SK-N-SH (cell line): Measurements from ENCODE around the gene VPS13A. TPM values are rescaled to one million over a fixed set of nuclear protein-coding genes. Genes with fewer than 3 reads are reported as not detected.

Experiments
- CTCF ChIA-PET: fragments of 300-600, 350-600 bp; formaldehyde crosslinking; extraction: SDS; loops from one replicate; lab custom pipeline; 2021; lab: Yijun Ruan, JAX
- POLR2A ChIA-PET: fragments of 350-600 bp; sonication (Branson Sonifier 250); formaldehyde crosslinking; extraction: SDS; loops from one replicate; lab custom pipeline; 2020; ENCODE audit warnings: antibody characterized with exemption, inconsistent platforms; lab: Yijun Ruan, JAX
- DNase-seq: peaks from one replicate; pipeline ENCODE4 v3.0.0; 2012
- H2AFZ ChIP-seq: fragments of 200-600 bp; sonication (generic); 2 replicates; pipeline ENCODE4 v1.8.1; 2016; ENCODE audit warnings: antibody characterized with exemption, mild to moderate bottlenecking, low read depth
- H3F3A ChIP-seq: fragments of 200-600 bp; sonication (generic); replicated peaks from 2 replicates; pipeline ENCODE3; 2016; ENCODE audit warnings: antibody characterized with exemption, mild to moderate bottlenecking; ENCODE audit not compliant: insufficient read depth
- H3K27ac ChIP-seq, 2 experiments: fragments of 200-500 bp in 1 of 2; fragments of 200-600 bp in 1 of 2; sonication (Bioruptor generic) in 1 of 2; sonication (generic), shearing (Covaris generic) in 1 of 2; 2 replicates each; pipeline versions ENCODE4 v1.5.1 to v1.6.1; 2014 to 2016; ENCODE audit warnings: low read depth in 2 of 2, inconsistent platforms in 1 of 2, low read length in 1 of 2, mild to moderate bottlenecking in 1 of 2, mixed read lengths in 1 of 2
- H3K27me3 ChIP-seq: fragments of 200-600 bp; sonication (generic), shearing (Covaris generic); 2 replicates; pipeline ENCODE4 v1.6.1; 2016; ENCODE audit warnings: mixed run types; ENCODE audit not compliant: insufficient read depth
- H3K36me3 ChIP-seq, 2 experiments: fragments of 200-500 bp in 1 of 2; fragments of 200-600 bp in 1 of 2; sonication (Bioruptor generic) in 1 of 2; sonication (generic) in 1 of 2; replicated peaks in 1 of 2; 2 replicates each; pipeline versions ENCODE3 to v1.5.1; 2014 to 2016; ENCODE audit warnings: low read length in 1 of 2, mild to moderate bottlenecking in 1 of 2; ENCODE audit not compliant: insufficient read depth in 2 of 2, control insufficient read depth in 1 of 2
- H3K4me1 ChIP-seq, 2 experiments: fragments of 200-500 bp in 1 of 2; fragments of 200-600 bp in 1 of 2; sonication (Bioruptor generic) in 1 of 2; sonication (generic), shearing (Covaris generic) in 1 of 2; 2 replicates each; pipeline versions ENCODE4 v1.5.1 to v1.6.1; 2014 to 2016; ENCODE audit warnings: low read depth in 1 of 2, low read length in 1 of 2, mixed run types in 1 of 2; ENCODE audit not compliant: insufficient read depth in 2 of 2, control insufficient read depth in 1 of 2
- H3K4me2 ChIP-seq: fragments of 200-600 bp; sonication (generic), shearing (Covaris generic); 2 replicates; pipeline ENCODE4 v1.6.1; 2017; ENCODE audit warnings: mixed run types
- H3K4me3 ChIP-seq, 2 experiments: fragments of 200-500 bp in 1 of 2; fragments of 200-600 bp in 1 of 2; sonication (Bioruptor generic) in 1 of 2; sonication (generic), shearing (Covaris generic) in 1 of 2; 2 replicates each; pipeline versions ENCODE4 v1.5.1 to v1.8.1; 2014 to 2016; ENCODE audit warnings: low read depth in 2 of 2, inconsistent platforms in 1 of 2, low read length in 1 of 2, mild to moderate bottlenecking in 1 of 2, mixed read lengths in 1 of 2, moderate library complexity in 1 of 2
- H3K79me2 ChIP-seq: fragments of 200-600 bp; sonication (generic); 2 replicates; pipeline ENCODE4 v1.8.1; 2017; ENCODE audit warnings: mild to moderate bottlenecking; ENCODE audit not compliant: insufficient read depth
- H3K9ac ChIP-seq: fragments of 200-600 bp; sonication (generic); 2 replicates; pipeline ENCODE4 v1.6.1; 2017; ENCODE audit warnings: mixed run types
- H3K9me2 ChIP-seq: fragments of 200-600 bp; sonication (generic); 2 replicates; pipeline ENCODE4 v1.6.1; 2017; ENCODE audit warnings: mixed run types
- H3K9me3 ChIP-seq: fragments of 200-600 bp; sonication (generic); 2 replicates; pipeline ENCODE4 v1.6.1; 2017; ENCODE audit warnings: mixed run types, mild to moderate bottlenecking, moderate library complexity
- H4K20me1 ChIP-seq: fragments of 200-600 bp; sonication (generic); 2 replicates; pipeline ENCODE4 v1.6.1; 2017; ENCODE audit warnings: mild to moderate bottlenecking, mixed run types; ENCODE audit not compliant: insufficient read depth
- CHD2 ChIP-seq: fragments of 150-350 bp; IDR thresholded peaks from 2 replicates; pipeline ENCODE4 v1.6.1; 2018; ENCODE audit warnings: low read length; ENCODE audit not compliant: partially characterized antibody
- EP300 ChIP-seq, 2 experiments: IDR thresholded peaks; 2 replicates each; pipeline versions ENCODE4 v1.4.0 to v1.6.1; 2012; ENCODE audit warnings: borderline replicate concordance in 1 of 2, low read depth in 1 of 2, low read length in 1 of 2
- FOSL2 ChIP-seq: IDR thresholded peaks from 2 replicates; pipeline ENCODE4 v1.4.0; 2012; ENCODE audit warnings: low read depth, mild to moderate bottlenecking, moderate library complexity, borderline replicate concordance
- FOXM1 ChIP-seq: IDR thresholded peaks from 2 replicates; pipeline ENCODE4 v1.4.0; 2012; ENCODE audit warnings: low read depth, mild to moderate bottlenecking
- GABPA ChIP-seq: IDR thresholded peaks from 2 replicates; pipeline ENCODE4 v1.4.0; 2012; ENCODE audit warnings: low read depth, mild to moderate bottlenecking
- GATA2 ChIP-seq: sonication (generic); formaldehyde crosslinking; IDR thresholded peaks from 2 replicates; pipeline ENCODE4 v1.5.0; 2020; ENCODE audit warnings: mild to moderate bottlenecking, missing genetic modification reagents
- MXI1 ChIP-seq: IDR thresholded peaks from 2 replicates; pipeline ENCODE4 v1.6.1; 2012; ENCODE audit warnings: mild to moderate bottlenecking, low read depth, low read length, improper control_type of control experiment
- NFIC ChIP-seq: IDR thresholded peaks from 2 replicates; pipeline ENCODE4 v1.4.0; 2012; ENCODE audit warnings: borderline replicate concordance
- NRF1 ChIP-seq: IDR thresholded peaks from 2 replicates; pipeline ENCODE4 v1.6.1; 2012; ENCODE audit warnings: low read depth, mild to moderate bottlenecking, low read length
- POLR2AphosphoS5 ChIP-seq: IDR thresholded peaks from 2 replicates; pipeline ENCODE4 v1.6.1; 2012; ENCODE audit warnings: low read depth, low read length
- RCOR1 ChIP-seq: fragments of 150-350 bp; IDR thresholded peaks from 2 replicates; pipeline ENCODE4 v1.6.1; 2017; ENCODE audit warnings: antibody characterized with exemption, low read length
- RXRA ChIP-seq: IDR thresholded peaks from 2 replicates; pipeline ENCODE4 v1.4.0; 2012; ENCODE audit warnings: low read depth, mild to moderate bottlenecking, borderline replicate concordance
- SMC3 ChIP-seq: IDR thresholded peaks from 2 replicates; pipeline ENCODE4 v1.6.1; 2012; ENCODE audit warnings: low read depth, low read length, improper control_type of control experiment
- TAF1 ChIP-seq: IDR thresholded peaks from 2 replicates; pipeline ENCODE4 v1.6.1; 2012; ENCODE audit warnings: low read depth, mild to moderate bottlenecking, low read length, moderate library complexity, borderline replicate concordance
- WGBS: methylation state at CpG from one replicate; pipeline ENCODE4 v1.1.6; 2017; ENCODE audit warnings: low lambda C conversion rate; 5-methylcytosine and 5-hydroxymethylcytosine counted together
- polyA plus RNA-seq, 3 experiments: library from polyadenylated mRNA; depleted of rRNA; stranded (reverse); fragments of >200 nt; gene quantifications; 2 replicates each; pipeline ENCODE4 v1.2.3, GENCODE V29; 2012
- TF ChIP-seq, protein P1 (sequence below): IDR thresholded peaks from 2 replicates; pipeline ENCODE4 v1.4.0; 2012; ENCODE audit warnings: low read depth, borderline replicate concordance
- TF ChIP-seq, protein P2 (sequence below): IDR thresholded peaks from 2 replicates; pipeline ENCODE4 v1.4.0; 2012; ENCODE audit warnings: low read depth
- TF ChIP-seq, protein P3 (sequence below): fragments of 150-350 bp; IDR thresholded peaks from 2 replicates; pipeline ENCODE4 v1.6.1; 2017; ENCODE audit warnings: antibody characterized with exemption, low read length, low read depth, borderline replicate concordance
- TF ChIP-seq, protein P4 (sequence below): IDR thresholded peaks from 2 replicates; pipeline ENCODE4 v1.6.1; 2012; ENCODE audit warnings: mild to moderate bottlenecking, low read depth, low read length, moderate library complexity

Gene VPS13A
- polyA plus RNA-seq, 1 of the 3 experiments (the other 2 are of a cell fraction): 6.0 TPM

DNA sequence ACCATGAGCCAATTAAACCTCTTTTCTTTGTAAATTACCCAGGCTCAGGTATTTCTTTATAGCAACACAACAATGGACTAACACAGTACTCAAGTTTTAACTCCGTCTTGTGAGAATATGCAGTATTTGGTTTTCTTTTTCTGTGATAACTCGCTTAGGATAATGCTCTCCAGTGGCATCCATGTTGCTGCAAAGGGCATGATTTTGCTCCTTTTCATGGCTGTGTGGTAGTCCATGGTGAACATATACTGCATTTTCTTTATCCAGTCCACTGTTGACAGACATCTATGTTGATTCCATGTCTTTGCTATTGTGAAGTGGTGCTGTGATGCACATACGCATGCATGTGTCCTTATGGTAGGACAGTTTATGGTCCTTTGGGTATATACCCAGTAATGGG is 10.9 kb downstream of the VPS13A start (continued):
- TF ChIP-seq, protein P1, sequence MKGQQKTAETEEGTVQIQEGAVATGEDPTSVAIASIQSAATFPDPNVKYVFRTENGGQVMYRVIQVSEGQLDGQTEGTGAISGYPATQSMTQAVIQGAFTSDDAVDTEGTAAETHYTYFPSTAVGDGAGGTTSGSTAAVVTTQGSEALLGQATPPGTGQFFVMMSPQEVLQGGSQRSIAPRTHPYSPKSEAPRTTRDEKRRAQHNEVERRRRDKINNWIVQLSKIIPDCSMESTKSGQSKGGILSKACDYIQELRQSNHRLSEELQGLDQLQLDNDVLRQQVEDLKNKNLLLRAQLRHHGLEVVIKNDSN: no peak
- TF ChIP-seq RXRA (no peak), GABPA (no peak), NFIC (no peak)
- TF ChIP-seq, protein P2, sequence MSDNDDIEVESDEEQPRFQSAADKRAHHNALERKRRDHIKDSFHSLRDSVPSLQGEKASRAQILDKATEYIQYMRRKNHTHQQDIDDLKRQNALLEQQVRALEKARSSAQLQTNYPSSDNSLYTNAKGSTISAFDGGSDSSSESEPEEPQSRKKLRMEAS: no peak

DNA sequence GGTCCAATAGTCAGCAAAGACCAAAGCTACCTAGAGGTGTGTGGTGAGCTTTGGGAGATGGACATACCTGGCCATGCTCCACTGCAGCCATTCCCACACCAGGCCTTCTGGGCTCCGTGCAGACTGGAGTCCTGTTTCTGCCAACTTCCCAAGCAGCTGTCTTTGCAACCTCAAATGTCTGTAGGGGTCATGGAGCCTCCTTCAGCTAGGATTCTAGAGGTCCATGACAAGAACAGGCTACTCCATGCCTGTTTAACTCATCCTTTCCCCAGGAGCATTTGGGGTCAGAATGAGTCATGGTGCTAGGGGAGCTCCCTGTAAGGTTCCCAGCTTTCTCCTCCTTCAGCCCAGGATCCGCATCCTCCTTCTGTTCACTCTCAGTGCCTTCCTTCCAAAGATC is 17.1 kb downstream of the VPS13A start:
- H3K4me3 ChIP-seq: no peak overlapping the region
- H3F3A ChIP-seq: no peaks in the 10 kb centered on the region
- 88% methylated on average over 1 of the region's 2 CpGs for WGBS
- CTCF ChIA-PET: interaction anchor here (1.4 to 1.8 kb wide), 3 partner anchors 13 to 22 kb away, joined by 3 to 5 read pairs (median 4); partner anchors contain the start of gene VPS13A
- POLR2A ChIA-PET: no interaction called here
- no peak for DNase-seq
- no peak overlapping the region for H2AFZ ChIP-seq
- no peaks in the 10 kb centered on the region for H3K36me3 ChIP-seq
- H3K27ac ChIP-seq: no peak overlapping the region
- no peaks in the 10 kb centered on the region for H3K27me3 ChIP-seq
- peaks cover 79% of the 10 kb centered on the region for H3K79me2 ChIP-seq
- H3K9me2 ChIP-seq: no peaks in the 10 kb centered on the region
- no peak overlapping the region for H3K4me2 ChIP-seq
- H3K9ac ChIP-seq: no peak overlapping the region
- H3K9me3 ChIP-seq: no peaks in the 10 kb centered on the region
- no peaks in the 10 kb centered on the region for H4K20me1 ChIP-seq
- no peaks in the 10 kb centered on the region for H3K4me1 ChIP-seq
- TF ChIP-seq FOSL2 (no peak), POLR2AphosphoS5 (no peak), RCOR1 (no peak), SMC3 (no peak), NRF1 (no peak), EP300 (IDR thresholded peaks at IDR 0.05; ENCODE audit: borderline replicate concordance in 1 of 2, low read depth in 1 of 2, low read length in 1 of 2) (no peak), TAF1 (no peak), RXRA (no peak), CHD2 (no peak), FOXM1 (no peak), MXI1 (no peak), GATA2 (CRISPR knock-in tag) (no peak)
- TF ChIP-seq, protein P3, sequence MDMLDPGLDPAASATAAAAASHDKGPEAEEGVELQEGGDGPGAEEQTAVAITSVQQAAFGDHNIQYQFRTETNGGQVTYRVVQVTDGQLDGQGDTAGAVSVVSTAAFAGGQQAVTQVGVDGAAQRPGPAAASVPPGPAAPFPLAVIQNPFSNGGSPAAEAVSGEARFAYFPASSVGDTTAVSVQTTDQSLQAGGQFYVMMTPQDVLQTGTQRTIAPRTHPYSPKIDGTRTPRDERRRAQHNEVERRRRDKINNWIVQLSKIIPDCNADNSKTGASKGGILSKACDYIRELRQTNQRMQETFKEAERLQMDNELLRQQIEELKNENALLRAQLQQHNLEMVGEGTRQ: no peak
- TF ChIP-seq, protein P4, sequence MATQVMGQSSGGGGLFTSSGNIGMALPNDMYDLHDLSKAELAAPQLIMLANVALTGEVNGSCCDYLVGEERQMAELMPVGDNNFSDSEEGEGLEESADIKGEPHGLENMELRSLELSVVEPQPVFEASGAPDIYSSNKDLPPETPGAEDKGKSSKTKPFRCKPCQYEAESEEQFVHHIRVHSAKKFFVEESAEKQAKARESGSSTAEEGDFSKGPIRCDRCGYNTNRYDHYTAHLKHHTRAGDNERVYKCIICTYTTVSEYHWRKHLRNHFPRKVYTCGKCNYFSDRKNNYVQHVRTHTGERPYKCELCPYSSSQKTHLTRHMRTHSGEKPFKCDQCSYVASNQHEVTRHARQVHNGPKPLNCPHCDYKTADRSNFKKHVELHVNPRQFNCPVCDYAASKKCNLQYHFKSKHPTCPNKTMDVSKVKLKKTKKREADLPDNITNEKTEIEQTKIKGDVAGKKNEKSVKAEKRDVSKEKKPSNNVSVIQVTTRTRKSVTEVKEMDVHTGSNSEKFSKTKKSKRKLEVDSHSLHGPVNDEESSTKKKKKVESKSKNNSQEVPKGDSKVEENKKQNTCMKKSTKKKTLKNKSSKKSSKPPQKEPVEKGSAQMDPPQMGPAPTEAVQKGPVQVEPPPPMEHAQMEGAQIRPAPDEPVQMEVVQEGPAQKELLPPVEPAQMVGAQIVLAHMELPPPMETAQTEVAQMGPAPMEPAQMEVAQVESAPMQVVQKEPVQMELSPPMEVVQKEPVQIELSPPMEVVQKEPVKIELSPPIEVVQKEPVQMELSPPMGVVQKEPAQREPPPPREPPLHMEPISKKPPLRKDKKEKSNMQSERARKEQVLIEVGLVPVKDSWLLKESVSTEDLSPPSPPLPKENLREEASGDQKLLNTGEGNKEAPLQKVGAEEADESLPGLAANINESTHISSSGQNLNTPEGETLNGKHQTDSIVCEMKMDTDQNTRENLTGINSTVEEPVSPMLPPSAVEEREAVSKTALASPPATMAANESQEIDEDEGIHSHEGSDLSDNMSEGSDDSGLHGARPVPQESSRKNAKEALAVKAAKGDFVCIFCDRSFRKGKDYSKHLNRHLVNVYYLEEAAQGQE: no peak
- TF ChIP-seq, protein P2: no peak
- TF ChIP-seq, protein P1: no peak
